Femur (tissue), 1 donor: ENCODE data around the gene LYPD3.

Experiments used
- DNase-seq: peaks from one replicate; pipeline ENCODE4 v3.0.0-alpha.2; 2017

The LYPD3 gene

GRCh38 chr19:43483281-43483680 is 17.9 kb upstream of the LYPD3 start:
- DNase-seq = no peak

- no peak for DNase-seq
Measured at GRCh38 chr19:43482193-43482592, 16.8 kb upstream of the LYPD3 start.

GRCh38 chr19:43481701-43482100 is 16.3 kb upstream of the LYPD3 start:
- no peak for DNase-seq

- no peak for DNase-seq
Measured at GRCh38 chr19:43480574-43480973, 15.2 kb upstream of the LYPD3 start.

- DNase-seq = no peak
Measured at GRCh38 chr19:43479961-43480561, 14.7 kb upstream of the LYPD3 start.

GRCh38 chr19:43479226-43479625 is 13.8 kb upstream of the LYPD3 start:
- DNase-seq = no peak

GRCh38 chr19:43478323-43478722 is 12.9 kb upstream of the LYPD3 start:
- no peak for DNase-seq

GRCh38 chr19:43476606-43477005 is 11.2 kb upstream of the LYPD3 start:
- no peak for DNase-seq

- peak; percentile 96 for DNase-seq
Measured at GRCh38 chr19:43474986-43475705, 9.7 kb upstream of the LYPD3 start.

GRCh38 chr19:43474487-43474886 is 9.1 kb upstream of the LYPD3 start:
- no peak for DNase-seq

- DNase-seq = no peak
Measured at GRCh38 chr19:43471091-43471490, 5.7 kb upstream of the LYPD3 start.

GRCh38 chr19:43470288-43470687 is 4.9 kb upstream of the LYPD3 start:
- no peak for DNase-seq

- DNase-seq = no peak
Measured at GRCh38 chr19:43469160-43469480, 3.7 kb upstream of the LYPD3 start.

- no peak for DNase-seq
Measured at GRCh38 chr19:43468354-43469159, 3.1 kb upstream of the LYPD3 start.

GRCh38 chr19:43467730-43468129 is 2.3 kb upstream of the LYPD3 start:
- no peak for DNase-seq

GRCh38 chr19:43467276-43467675 is 1.9 kb upstream of the LYPD3 start:
- DNase-seq = no peak

GRCh38 chr19:43466793-43467192 is 1.4 kb upstream of the LYPD3 start:
- DNase-seq = no peak

GRCh38 chr19:43464134-43464775 is 1.2 kb downstream of the LYPD3 start:
- DNase-seq = no peak

- DNase-seq = peak; percentile 97
Measured at GRCh38 chr19:43463381-43464133, 1.9 kb downstream of the LYPD3 start.

- DNase-seq = no peak
Measured at GRCh38 chr19:43462785-43463380, 2.5 kb downstream of the LYPD3 start.

GRCh38 chr19:43462383-43462782 is 3.0 kb downstream of the LYPD3 start:
- DNase-seq = no peak

- no peak for DNase-seq
Measured at GRCh38 chr19:43461303-43461702, 4.1 kb downstream of the LYPD3 start.
